Thyroid gland (tissue), 4 donors: ENCODE data around the gene C19orf53. TPM values are rescaled to one million over a fixed set of nuclear protein-coding genes. Genes with fewer than 3 reads are reported as not detected.

Experiments used
- DNase-seq, 2 donors: peaks; one replicate each; pipeline ENCODE4 v3.0.0-alpha.2; 2019
- H3K27ac ChIP-seq, 3 donors: fragments of 200-600 bp; sonication (generic); 1 replicate in 2 of 3; 2 replicates in 1 of 3; pipeline ENCODE4 v1.5.1; 2016 to 2019; ENCODE audit warnings: mild to moderate bottlenecking in 1 of 3, moderate library complexity in 1 of 3
- H3K27me3 ChIP-seq: fragments of 200-600 bp; sonication (generic); one replicate; pipeline ENCODE4 v1.5.1; 2019
- H3K36me3 ChIP-seq, 2 donors: fragments of 200-600 bp; sonication (generic); one replicate each; pipeline ENCODE4 v1.5.1; 2016 to 2019
- H3K4me1 ChIP-seq, 2 donors: fragments of 200-600 bp; sonication (generic); one replicate each; pipeline ENCODE4 v1.5.1; 2017 to 2019
- H3K4me3 ChIP-seq, 3 donors: fragments of 200-600 bp; sonication (generic); replicated peaks in 1 of 3; 1 replicate in 2 of 3; 2 replicates in 1 of 3; pipeline ENCODE4 v1.5.1; 2016; ENCODE audit warnings: mild to moderate bottlenecking in 1 of 3
- H3K9me3 ChIP-seq: fragments of 200-600 bp; sonication (generic); one replicate; pipeline ENCODE4 v1.5.1; 2017
- POLR2A ChIP-seq, 2 donors: fragments of 450-650 bp; IDR thresholded peaks; one replicate each; pipeline ENCODE4 v1.6.1; 2017; ENCODE audit warnings: antibody characterized with exemption in 2 of 2, mild to moderate bottlenecking in 2 of 2, moderate library complexity in 1 of 2
- WGBS, 2 donors: methylation state at CpG; one replicate each; pipeline ENCODE4 v1.1.5; 2017; 5-methylcytosine and 5-hydroxymethylcytosine counted together
- intact Hi-C: fragments of 100-400 bp; cut with DNase I; formaldehyde crosslinking; loops from one replicate; pipeline ENCODE4 v1.15.1; 2023
- total RNA-seq, 4 donors: library from RNA; depleted of rRNA; stranded (reverse); fragments of >200 nt; gene quantifications; one replicate each; pipeline ENCODE4 v1.2.3, GENCODE V29; 2016
- TF ChIP-seq, protein P1 (sequence below), 6 experiments: fragments of 200-600 bp in 3 of 6; fragments of 450-650 bp in 3 of 6; sonication (generic) in 3 of 6; IDR thresholded peaks; one replicate each; pipeline ENCODE4 v1.5.1; 2016 to 2019; ENCODE audit warnings: antibody characterized with exemption in 6 of 6, mild to moderate bottlenecking in 2 of 6, inconsistent platforms in 1 of 6, moderate library complexity in 1 of 6

C19orf53 gene
- total RNA-seq, 4 donors from 2014 or later = 50.2 to 191 (median 139) TPM

DNA sequence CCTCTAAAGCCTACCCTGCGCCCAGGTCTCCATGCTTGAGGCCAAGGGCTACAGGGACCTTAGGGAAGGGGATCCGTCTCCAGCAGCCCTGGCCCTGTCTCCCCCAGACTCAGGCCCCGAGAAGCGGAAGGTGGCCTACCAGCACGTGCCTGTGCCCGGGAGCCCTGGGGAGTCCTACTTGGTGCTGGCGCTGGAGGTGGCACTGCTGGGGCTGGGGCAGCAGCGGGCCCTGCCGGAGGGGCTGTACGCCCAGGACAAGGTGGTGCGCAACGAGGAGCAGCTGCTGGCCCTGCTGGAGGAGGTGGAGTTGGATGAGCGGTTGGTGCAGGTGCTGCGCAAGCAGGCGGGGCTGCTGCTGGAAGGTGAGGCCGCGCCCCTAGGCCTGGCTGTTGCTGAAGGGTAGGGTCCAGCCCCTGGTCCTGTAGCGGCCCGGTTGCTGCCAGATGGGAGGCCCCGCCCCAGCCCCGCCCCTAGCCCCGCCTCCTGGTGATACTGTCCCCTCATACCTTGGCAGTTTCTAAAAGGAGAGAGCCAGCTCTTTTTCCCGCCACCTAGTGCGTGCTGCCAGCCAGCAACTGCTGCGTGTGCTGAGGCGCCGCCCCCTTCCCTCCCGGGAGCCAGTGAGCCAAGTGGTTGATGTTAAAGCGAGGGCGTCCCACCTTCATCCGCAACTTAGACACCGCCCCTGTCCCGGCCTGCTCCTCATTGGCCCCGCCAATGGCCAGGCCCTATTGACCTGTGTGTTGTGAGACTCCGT, 43.5 kb downstream of the C19orf53 start:
- DNase-seq = peak; percentile 78 to 85
- Histone ChIP-seq H3K4me3 (no peak overlapping the region), H3K36me3 (peaks cover 5 to 13% of the 10 kb centered on the region in 2 donors), H3K27ac (no peak overlapping the region), H3K9me3 (no peaks in the 10 kb centered on the region), H3K27me3 (no peaks in the 10 kb centered on the region), H3K4me1 (peaks cover 3 to 7% of the 10 kb centered on the region in 2 donors)
- 38 to 71% methylated on average over 7 to 24 of the region's 35 CpGs for WGBS, 2 donors
- intact Hi-C loops = no loop called here
- TF ChIP-seq, protein P1, sequence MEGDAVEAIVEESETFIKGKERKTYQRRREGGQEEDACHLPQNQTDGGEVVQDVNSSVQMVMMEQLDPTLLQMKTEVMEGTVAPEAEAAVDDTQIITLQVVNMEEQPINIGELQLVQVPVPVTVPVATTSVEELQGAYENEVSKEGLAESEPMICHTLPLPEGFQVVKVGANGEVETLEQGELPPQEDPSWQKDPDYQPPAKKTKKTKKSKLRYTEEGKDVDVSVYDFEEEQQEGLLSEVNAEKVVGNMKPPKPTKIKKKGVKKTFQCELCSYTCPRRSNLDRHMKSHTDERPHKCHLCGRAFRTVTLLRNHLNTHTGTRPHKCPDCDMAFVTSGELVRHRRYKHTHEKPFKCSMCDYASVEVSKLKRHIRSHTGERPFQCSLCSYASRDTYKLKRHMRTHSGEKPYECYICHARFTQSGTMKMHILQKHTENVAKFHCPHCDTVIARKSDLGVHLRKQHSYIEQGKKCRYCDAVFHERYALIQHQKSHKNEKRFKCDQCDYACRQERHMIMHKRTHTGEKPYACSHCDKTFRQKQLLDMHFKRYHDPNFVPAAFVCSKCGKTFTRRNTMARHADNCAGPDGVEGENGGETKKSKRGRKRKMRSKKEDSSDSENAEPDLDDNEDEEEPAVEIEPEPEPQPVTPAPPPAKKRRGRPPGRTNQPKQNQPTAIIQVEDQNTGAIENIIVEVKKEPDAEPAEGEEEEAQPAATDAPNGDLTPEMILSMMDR (IDR thresholded peaks at IDR 0.05) = no peak
- TF ChIP-seq POLR2A (IDR thresholded peaks at IDR 0.05) = no peak

DNA sequence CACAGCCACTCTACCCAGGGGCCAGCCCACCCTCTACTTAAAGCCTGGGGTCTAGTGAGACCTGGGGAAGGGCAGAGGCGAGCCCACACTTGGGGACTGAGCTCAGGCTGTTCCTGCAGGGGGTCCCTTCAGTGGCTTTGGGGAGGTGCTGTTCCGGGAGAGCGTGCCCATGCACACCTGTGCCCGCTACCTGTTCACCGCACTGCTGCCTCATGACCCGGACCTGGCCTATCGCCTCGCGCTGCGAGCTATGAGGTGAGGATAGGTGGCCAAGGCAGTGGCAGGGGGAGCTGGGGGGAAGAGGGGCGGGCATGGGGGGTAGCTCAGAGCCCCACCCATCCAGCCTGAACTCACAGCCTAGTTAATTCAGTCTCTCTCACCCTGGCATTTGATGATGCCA, 45.0 kb downstream of the C19orf53 start:
- Histone ChIP-seq H3K9me3 (no peaks in the 10 kb centered on the region), H3K27me3 (no peaks in the 10 kb centered on the region), H3K4me3 (no peak overlapping the region), H3K27ac (no peak overlapping the region), H3K4me1 (peaks cover 3 to 12% of the 10 kb centered on the region in 2 donors), H3K36me3 (peaks cover 0 to 8% of the 10 kb centered on the region in 2 donors)
- 91 to 97% methylated on average over 1 to 11 of the region's 11 CpGs for WGBS, 2 donors
- DNase-seq = no peak
- TF ChIP-seq, protein P1 (IDR thresholded peaks at IDR 0.05) = no peak
- no peak for TF ChIP-seq POLR2A (IDR thresholded peaks at IDR 0.05)
- intact Hi-C loops = no loop called here

DNA sequence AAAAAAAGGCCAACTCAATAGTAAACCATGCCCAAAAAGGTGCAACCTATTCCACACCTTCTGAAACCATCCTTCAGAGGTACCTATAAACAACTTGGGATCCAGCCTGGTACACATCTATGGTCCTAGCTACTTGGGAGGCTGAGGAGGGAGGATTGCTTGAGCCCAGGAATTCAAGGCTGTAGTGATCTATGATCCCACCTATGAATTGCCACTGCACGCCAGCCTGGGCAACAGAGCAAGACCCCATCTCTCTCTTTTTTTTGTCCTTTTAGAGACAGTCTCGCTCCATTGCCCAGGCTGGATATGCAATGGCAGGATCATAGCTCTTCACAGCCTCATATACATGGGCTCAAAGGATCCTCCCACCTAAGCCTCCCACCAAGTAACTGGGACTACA, 47.0 kb downstream of the C19orf53 start:
- 100% methylated on average over 2 of the region's 2 CpGs for WGBS, 2 donors
- H3K4me3 ChIP-seq = no peak overlapping the region

DNA sequence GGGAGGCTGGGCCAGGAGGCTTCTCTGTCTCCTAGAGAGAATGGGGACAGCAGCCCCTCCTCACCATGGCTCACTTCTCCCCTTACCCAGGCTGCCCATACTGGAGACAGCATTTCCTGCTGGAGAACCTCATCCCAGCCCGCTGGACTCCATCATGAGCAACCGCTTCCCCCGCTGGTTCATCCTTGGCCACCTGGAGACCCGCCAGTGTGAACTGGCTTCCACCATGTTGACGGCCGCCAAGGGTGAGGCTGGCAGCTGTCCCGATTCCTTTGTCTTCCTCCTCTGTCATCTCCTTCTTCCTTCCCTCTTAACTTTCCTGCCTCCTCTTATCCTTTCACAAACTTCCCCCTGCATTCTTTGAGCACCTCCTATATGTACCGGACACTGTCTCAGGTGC, 49.0 kb downstream of the C19orf53 start:
- 72 to 86% methylated on average over 8 of the region's 8 CpGs for WGBS, 2 donors
- no peak for DNase-seq
- no peak for TF ChIP-seq POLR2A (IDR thresholded peaks at IDR 0.05)
- TF ChIP-seq, protein P1 (IDR thresholded peaks at IDR 0.05) = no peak
- Histone ChIP-seq H3K27me3 (no peaks in the 10 kb centered on the region), H3K27ac (peak overlapping the region; percentile 36 to 82 (median 64)), H3K4me3 (no peak overlapping the region), H3K9me3 (no peaks in the 10 kb centered on the region), H3K4me1 (peaks cover 3 to 12% of the 10 kb centered on the region in 2 donors), H3K36me3 (no peaks in the 10 kb centered on the region)
- intact Hi-C loops = no loop called here

More for the DNA sequence above, 47.0 kb downstream of the C19orf53 start:
- no peaks in the 10 kb centered on the region for H3K36me3 ChIP-seq
- H3K27me3 ChIP-seq = no peaks in the 10 kb centered on the region
- H3K4me1 ChIP-seq = peaks cover 3 to 12% of the 10 kb centered on the region in 2 donors
- no peak overlapping the region for H3K27ac ChIP-seq
- intact Hi-C loops = no loop called here
- H3K9me3 ChIP-seq = no peaks in the 10 kb centered on the region
- no peak for TF ChIP-seq POLR2A (IDR thresholded peaks at IDR 0.05)
- TF ChIP-seq, protein P1 (IDR thresholded peaks at IDR 0.05) = no peak
- DNase-seq = no peak

DNA sequence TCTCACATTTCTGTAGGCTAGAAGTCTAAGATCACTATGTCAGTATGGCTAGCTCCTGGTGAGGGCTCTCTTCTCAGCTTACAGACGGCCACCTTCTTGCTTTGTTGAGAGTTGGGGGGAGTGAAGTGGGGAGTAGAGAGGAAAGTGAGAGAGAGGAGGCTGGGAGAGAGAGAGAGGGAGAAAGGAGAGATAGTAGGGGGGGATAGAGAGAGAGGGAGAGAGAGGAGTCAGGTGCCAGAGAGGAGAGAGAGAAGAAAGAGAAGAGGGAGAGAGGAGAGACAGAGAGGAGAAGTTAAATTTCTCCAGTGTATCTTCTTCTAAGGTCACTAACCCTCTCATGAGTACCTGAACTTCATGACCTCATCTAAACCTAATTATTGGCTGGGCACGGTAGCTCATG, 49.6 kb downstream of the C19orf53 start:
- WGBS, 2 donors = 88 to 96% methylated on average over 2 of the region's 2 CpGs
- peak overlapping the region in 1 of 3 donors; percentile 64 for H3K27ac ChIP-seq
- H3K9me3 ChIP-seq = no peaks in the 10 kb centered on the region
- H3K4me3 ChIP-seq = no peak overlapping the region
- H3K4me1 ChIP-seq = peaks cover 3 to 12% of the 10 kb centered on the region in 2 donors
- H3K36me3 ChIP-seq = no peaks in the 10 kb centered on the region
- intact Hi-C loops = no loop called here
- no peak for DNase-seq
- TF ChIP-seq POLR2A (IDR thresholded peaks at IDR 0.05) = no peak
- TF ChIP-seq, protein P1 (IDR thresholded peaks at IDR 0.05) = no peak
- no peaks in the 10 kb centered on the region for H3K27me3 ChIP-seq
